ENCODE results near the gene GCFC2. TPM values are rescaled to one million over a fixed set of nuclear protein-coding genes. Genes with fewer than 3 reads are reported as not detected.

The GCFC2 gene
- total and polyA plus RNA-seq, 2 donors (not counting 3 experiments of a cell fraction or from before 2014, with no cell fraction given): 5.7 to 20.0 TPM

GRCh38 chr2:75679556-75679955, 31.2 kb downstream of the GCFC2 start:
- Histone ChIP-seq H4K20me1 (replicated peaks; ENCODE audit: control insufficient read depth, extremely low read depth, insufficient read depth, low read length) (no peaks in the 10 kb centered on the region), H3K27me3 (ENCODE audit: control insufficient read depth in 2 of 2, insufficient read depth in 2 of 2, low read length in 2 of 2) (no peaks in the 10 kb centered on the region), H3K4me3 (replicated peaks in 1 of 3; ENCODE audit: insufficient read depth in 1 of 3, low read depth in 1 of 3, low read length in 3 of 3) (no peak overlapping the region), H3K9ac (replicated peaks; ENCODE audit: extremely low read depth, insufficient read depth, low read length) (no peak overlapping the region), H3K4me2 (ENCODE audit: insufficient read depth, low read length) (no peak overlapping the region), H3K36me3 (ENCODE audit: control insufficient read depth in 2 of 2, extremely low read depth in 1 of 2, insufficient read depth in 2 of 2, low read length in 2 of 2) (peaks cover 0 to 2% of the 10 kb centered on the region in 2 experiments), H3K79me2 (ENCODE audit: control insufficient read depth, insufficient read depth, low read length) (no peaks in the 10 kb centered on the region), H3K9me1 (replicated peaks; ENCODE audit: control insufficient read depth, extremely low read depth, insufficient read depth, low read length) (no peaks in the 10 kb centered on the region), H2AFZ (ENCODE audit: low read depth, low read length) (no peak overlapping the region), H3K9me3 (replicated peaks; ENCODE audit: control insufficient read depth, insufficient read depth, low read length) (no peaks in the 10 kb centered on the region), H3K4me1 (ENCODE audit: control insufficient read depth, extremely low read depth, insufficient read depth, low read length) (no peaks in the 10 kb centered on the region), H3K27ac (ENCODE audit: insufficient read depth, low read depth, low read length) (no peak overlapping the region)
- intact Hi-C loops (cut with micrococcal nuclease): no loop called here
- BruUV-seq (replicated peaks): no TSS peak
- ChIA-PET CTCF (interaction anchor here (1.4 to 3.3 kb wide), 2 partner anchors 37 to 39 kb away, joined by 3 to 104 read pairs; no protein-coding TSS in a partner anchor), POLR2A (no interaction called here)
- TF ChIP-seq CTCF (IDR thresholded peaks at IDR 0.05; ENCODE audit: extremely low read depth in 1 of 2, insufficient read depth in 1 of 2, low read depth in 1 of 2, low read length in 2 of 2) (no peak), GATA2 (IDR thresholded peaks at IDR 0.05; ENCODE audit: insufficient read depth, insufficient read length, low read depth, low read length) (no peak), JUN (IDR thresholded peaks at IDR 0.05; ENCODE audit: borderline replicate concordance, insufficient read depth, insufficient read length, low read depth) (no peak), EZH2 (IDR thresholded peaks at IDR 0.05; ENCODE audit: borderline replicate concordance, low read depth, low read length, severe bottlenecking) (no peak), FOS (IDR thresholded peaks at IDR 0.05; ENCODE audit: borderline replicate concordance, insufficient read depth, low read length) (no peak), POLR2A (IDR thresholded peaks at IDR 0.05; ENCODE audit: low read depth, low read length) (no peak), MAX (IDR thresholded peaks at IDR 0.05; ENCODE audit: insufficient read depth, insufficient read length) (no peak), POLR2AphosphoS5 (IDR thresholded peaks at IDR 0.05; ENCODE audit: insufficient read depth, low read depth, low read length) (no peak), MYC (IDR thresholded peaks at IDR 0.05; ENCODE audit: low read depth, low read length) (no peak)
- DNase-seq (ENCODE audit: low read depth, low spot score) (peak; percentile 15), FAIRE-seq (no peak)
- dilution Hi-C loops (cut with MboI; ENCODE audit: extremely low pct_ligation_motif_present, low sequenced_read_pairs): no loop called here
